CD4-positive, alpha-beta T cell treated with Interleukin-1 beta for 1 hour (primary cell): ENCODE measurements around the gene FANCE.
"Not testable (repeated sequence)": the region's sequence is repeated elsewhere in the genome, so short reads cannot be mapped to it uniquely, and the experiment has no call there.

Experiments used
- DNase-seq, 2 donors: peaks; one replicate each; pipeline ENCODE4 v3.0.0-alpha.2; 2020 to 2022

Gene FANCE

GRCh38 chr6:35452183-35453090 lies at the start of gene FANCE:
TSS of gene FANCE (plus strand) at chr6:35452338. CDS start at chr6:35452546, 208 bp downstream.
- DNase-seq: peak; percentile 92 to 94

- DNase-seq: no peak
Measured at GRCh38 chr6:35402856-35403191, 49.3 kb upstream of the FANCE start.

- no peak for DNase-seq
Measured at GRCh38 chr6:35403544-35404442, 48.3 kb upstream of the FANCE start.

GRCh38 chr6:35406711-35407485 lies 45.2 kb upstream of the FANCE start:
- no peak for DNase-seq

- no peak for DNase-seq
Measured at GRCh38 chr6:35409245-35409644, 42.9 kb upstream of the FANCE start.

GRCh38 chr6:35410131-35410530 lies 42.0 kb upstream of the FANCE start:
- DNase-seq: no peak

- DNase-seq: no peak
Measured at GRCh38 chr6:35411066-35411465, 41.1 kb upstream of the FANCE start.

GRCh38 chr6:35412102-35412501 lies 40.0 kb upstream of the FANCE start:
- DNase-seq: no peak

- DNase-seq: no peak
Measured at GRCh38 chr6:35413911-35414310, 38.2 kb upstream of the FANCE start.

- DNase-seq: peak; percentile 12 to 46
Measured at GRCh38 chr6:35415065-35415891, 36.9 kb upstream of the FANCE start.

- DNase-seq: no peak
Measured at GRCh38 chr6:35417979-35418661, 34.0 kb upstream of the FANCE start.

GRCh38 chr6:35419417-35419816 lies 32.7 kb upstream of the FANCE start:
- no peak for DNase-seq

- no peak for DNase-seq
Measured at GRCh38 chr6:35419961-35420360, 32.2 kb upstream of the FANCE start.

GRCh38 chr6:35425284-35425683 lies 26.9 kb upstream of the FANCE start:
- no peak for DNase-seq

- DNase-seq: no peak
Measured at GRCh38 chr6:35426074-35426473, 26.1 kb upstream of the FANCE start.

- no peak for DNase-seq
Measured at GRCh38 chr6:35427435-35427834, 24.7 kb upstream of the FANCE start.

GRCh38 chr6:35427851-35428321 lies 24.3 kb upstream of the FANCE start:
- no peak for DNase-seq

- no peak for DNase-seq
Measured at GRCh38 chr6:35428421-35429149, 23.6 kb upstream of the FANCE start.

- DNase-seq: no peak
Measured at GRCh38 chr6:35429463-35429862, 22.7 kb upstream of the FANCE start.

GRCh38 chr6:35432291-35432690 lies 19.8 kb upstream of the FANCE start:
- no peak for DNase-seq

- not testable (repeated sequence) for DNase-seq
Measured at GRCh38 chr6:35432702-35433101, 19.4 kb upstream of the FANCE start.
